HG03342 (cell line): ENCODE data around the gene SPX.

Experiments
- ATAC-seq: cut with Tn5 transposase; IDR thresholded peaks from one replicate; pipeline ENCODE4 v1.9.1; 2021; ENCODE audit warnings: mild to moderate bottlenecking, moderate library complexity; ENCODE audit not compliant: unreplicated experiment

SPX gene

GRCh38 chr12:21576431-21576830 is 50.3 kb downstream of the SPX start:
- no peak for ATAC-seq

- ATAC-seq = no peak
These were observed 51.4 kb downstream of the SPX start for GRCh38 chr12:21577516-21577915.

DNA sequence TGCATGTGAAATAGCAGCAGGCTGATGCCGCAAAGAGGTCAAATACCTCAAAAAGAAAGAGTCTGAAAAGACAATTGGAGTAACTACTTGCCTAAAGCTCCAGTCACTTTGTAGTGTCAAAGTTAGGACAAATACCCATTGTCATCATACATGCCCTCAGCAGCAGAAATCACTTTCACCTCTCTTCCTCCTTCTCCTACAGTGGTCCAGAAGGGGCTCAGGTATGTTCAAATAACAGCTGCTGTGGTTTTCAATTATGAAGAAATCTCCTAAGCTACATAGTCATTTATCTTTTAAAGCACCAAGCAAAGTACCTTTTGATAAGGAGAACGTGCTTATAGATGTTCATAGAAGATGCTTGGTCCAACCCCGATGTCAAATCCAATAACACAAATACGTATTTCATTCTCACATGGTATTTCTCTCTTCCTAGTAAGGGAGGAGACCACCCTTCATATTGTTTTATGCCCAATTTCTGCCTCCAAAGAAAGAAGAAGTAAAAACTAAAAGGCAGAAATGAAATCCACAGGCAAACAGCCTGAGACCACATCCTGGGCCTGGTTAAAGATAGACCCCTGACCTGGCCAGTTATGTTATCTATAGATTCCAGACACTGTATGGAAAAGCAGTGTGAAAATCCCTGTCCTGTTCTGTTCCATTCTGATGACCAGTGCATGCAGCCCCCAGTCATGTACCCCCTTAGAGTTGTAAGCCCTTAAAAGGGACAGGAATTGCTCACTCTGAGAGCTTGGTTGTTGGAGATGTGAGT is 54.8 kb downstream of the SPX start:
- ATAC-seq = no peak
